ENCODE measurements around the gene PPP1CC. TPM values are rescaled to one million over a fixed set of nuclear protein-coding genes. Genes with fewer than 3 reads are reported as not detected.

PPP1CC gene
- total RNA-seq, 1 experiment from 2014 or later = 321 TPM

DNA sequence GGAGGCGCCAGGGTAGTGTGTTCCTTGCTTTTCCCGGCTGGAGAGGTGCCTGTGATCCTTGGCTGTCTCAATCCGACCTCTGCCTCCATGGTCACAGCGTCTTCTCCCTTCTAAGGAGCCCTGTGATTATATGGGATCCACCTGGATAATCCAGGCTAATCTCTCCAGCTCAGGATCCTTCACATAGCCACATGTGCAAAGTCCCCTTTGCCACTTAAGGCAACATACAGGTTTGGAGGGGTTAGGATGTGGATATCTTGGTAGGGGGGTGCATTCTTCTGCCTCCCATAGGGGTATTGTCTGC lies 52.6 kb downstream of the PPP1CC start:
- H3K36me3 Mint-ChIP-seq = 0 out of 2 replicates have a peak, but pooled peaks cover 6% of the 10 kb centered on the region
- ChIA-PET CTCF (no interaction called here), POLR2A (interaction anchor here (0.9 kb wide), 1 partner anchor 222 kb away, joined by 3 read pairs; the partner anchor contains the start of genes FAM216A and GPN3)
- peak overlapping the region; percentile 85 for H3K4me3 Mint-ChIP-seq
- H3K9me3 Mint-ChIP-seq = peaks cover 6% of the 10 kb centered on the region; the same call in 1 of the 2 replicates
- peaks cover 20% of the 10 kb centered on the region for H3K4me1 Mint-ChIP-seq
- H3K27me3 Mint-ChIP-seq (ENCODE audit: low read depth) = peaks cover 29% of the 10 kb centered on the region
- peak overlapping the region; percentile 96; the same call in 1 of the 2 replicates for H3K27ac Mint-ChIP-seq
- DNase-seq (ENCODE audit: low spot score) (no peak), ATAC-seq (no peak)
- TF ChIP-seq, protein P1, sequence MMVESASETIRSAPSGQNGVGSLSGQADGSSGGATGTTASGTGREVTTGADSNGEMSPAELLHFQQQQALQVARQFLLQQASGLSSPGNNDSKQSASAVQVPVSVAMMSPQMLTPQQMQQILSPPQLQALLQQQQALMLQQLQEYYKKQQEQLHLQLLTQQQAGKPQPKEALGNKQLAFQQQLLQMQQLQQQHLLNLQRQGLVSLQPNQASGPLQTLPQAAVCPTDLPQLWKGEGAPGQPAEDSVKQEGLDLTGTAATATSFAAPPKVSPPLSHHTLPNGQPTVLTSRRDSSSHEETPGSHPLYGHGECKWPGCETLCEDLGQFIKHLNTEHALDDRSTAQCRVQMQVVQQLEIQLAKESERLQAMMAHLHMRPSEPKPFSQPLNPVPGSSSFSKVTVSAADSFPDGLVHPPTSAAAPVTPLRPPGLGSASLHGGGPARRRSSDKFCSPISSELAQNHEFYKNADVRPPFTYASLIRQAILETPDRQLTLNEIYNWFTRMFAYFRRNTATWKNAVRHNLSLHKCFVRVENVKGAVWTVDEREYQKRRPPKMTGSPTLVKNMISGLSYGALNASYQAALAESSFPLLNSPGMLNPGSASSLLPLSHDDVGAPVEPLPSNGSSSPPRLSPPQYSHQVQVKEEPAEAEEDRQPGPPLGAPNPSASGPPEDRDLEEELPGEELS (CRISPR knock-in tag; IDR thresholded peaks at IDR 0.05) = no peak
- TF ChIP-seq NFATC4 (CRISPR knock-in tag; IDR thresholded peaks at IDR 0.05) = no peak
- TF ChIP-seq, protein P2, sequence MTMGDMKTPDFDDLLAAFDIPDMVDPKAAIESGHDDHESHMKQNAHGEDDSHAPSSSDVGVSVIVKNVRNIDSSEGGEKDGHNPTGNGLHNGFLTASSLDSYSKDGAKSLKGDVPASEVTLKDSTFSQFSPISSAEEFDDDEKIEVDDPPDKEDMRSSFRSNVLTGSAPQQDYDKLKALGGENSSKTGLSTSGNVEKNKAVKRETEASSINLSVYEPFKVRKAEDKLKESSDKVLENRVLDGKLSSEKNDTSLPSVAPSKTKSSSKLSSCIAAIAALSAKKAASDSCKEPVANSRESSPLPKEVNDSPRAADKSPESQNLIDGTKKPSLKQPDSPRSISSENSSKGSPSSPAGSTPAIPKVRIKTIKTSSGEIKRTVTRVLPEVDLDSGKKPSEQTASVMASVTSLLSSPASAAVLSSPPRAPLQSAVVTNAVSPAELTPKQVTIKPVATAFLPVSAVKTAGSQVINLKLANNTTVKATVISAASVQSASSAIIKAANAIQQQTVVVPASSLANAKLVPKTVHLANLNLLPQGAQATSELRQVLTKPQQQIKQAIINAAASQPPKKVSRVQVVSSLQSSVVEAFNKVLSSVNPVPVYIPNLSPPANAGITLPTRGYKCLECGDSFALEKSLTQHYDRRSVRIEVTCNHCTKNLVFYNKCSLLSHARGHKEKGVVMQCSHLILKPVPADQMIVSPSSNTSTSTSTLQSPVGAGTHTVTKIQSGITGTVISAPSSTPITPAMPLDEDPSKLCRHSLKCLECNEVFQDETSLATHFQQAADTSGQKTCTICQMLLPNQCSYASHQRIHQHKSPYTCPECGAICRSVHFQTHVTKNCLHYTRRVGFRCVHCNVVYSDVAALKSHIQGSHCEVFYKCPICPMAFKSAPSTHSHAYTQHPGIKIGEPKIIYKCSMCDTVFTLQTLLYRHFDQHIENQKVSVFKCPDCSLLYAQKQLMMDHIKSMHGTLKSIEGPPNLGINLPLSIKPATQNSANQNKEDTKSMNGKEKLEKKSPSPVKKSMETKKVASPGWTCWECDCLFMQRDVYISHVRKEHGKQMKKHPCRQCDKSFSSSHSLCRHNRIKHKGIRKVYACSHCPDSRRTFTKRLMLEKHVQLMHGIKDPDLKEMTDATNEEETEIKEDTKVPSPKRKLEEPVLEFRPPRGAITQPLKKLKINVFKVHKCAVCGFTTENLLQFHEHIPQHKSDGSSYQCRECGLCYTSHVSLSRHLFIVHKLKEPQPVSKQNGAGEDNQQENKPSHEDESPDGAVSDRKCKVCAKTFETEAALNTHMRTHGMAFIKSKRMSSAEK (CRISPR knock-in tag; IDR thresholded peaks at IDR 0.05; ENCODE audit: borderline replicate concordance) = no peak
- TF ChIP-seq, protein P3, sequence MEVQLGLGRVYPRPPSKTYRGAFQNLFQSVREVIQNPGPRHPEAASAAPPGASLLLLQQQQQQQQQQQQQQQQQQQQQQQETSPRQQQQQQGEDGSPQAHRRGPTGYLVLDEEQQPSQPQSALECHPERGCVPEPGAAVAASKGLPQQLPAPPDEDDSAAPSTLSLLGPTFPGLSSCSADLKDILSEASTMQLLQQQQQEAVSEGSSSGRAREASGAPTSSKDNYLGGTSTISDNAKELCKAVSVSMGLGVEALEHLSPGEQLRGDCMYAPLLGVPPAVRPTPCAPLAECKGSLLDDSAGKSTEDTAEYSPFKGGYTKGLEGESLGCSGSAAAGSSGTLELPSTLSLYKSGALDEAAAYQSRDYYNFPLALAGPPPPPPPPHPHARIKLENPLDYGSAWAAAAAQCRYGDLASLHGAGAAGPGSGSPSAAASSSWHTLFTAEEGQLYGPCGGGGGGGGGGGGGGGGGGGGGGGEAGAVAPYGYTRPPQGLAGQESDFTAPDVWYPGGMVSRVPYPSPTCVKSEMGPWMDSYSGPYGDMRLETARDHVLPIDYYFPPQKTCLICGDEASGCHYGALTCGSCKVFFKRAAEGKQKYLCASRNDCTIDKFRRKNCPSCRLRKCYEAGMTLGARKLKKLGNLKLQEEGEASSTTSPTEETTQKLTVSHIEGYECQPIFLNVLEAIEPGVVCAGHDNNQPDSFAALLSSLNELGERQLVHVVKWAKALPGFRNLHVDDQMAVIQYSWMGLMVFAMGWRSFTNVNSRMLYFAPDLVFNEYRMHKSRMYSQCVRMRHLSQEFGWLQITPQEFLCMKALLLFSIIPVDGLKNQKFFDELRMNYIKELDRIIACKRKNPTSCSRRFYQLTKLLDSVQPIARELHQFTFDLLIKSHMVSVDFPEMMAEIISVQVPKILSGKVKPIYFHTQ (CRISPR knock-in tag; IDR thresholded peaks at IDR 0.05) = no peak
- TF ChIP-seq, protein P4, sequence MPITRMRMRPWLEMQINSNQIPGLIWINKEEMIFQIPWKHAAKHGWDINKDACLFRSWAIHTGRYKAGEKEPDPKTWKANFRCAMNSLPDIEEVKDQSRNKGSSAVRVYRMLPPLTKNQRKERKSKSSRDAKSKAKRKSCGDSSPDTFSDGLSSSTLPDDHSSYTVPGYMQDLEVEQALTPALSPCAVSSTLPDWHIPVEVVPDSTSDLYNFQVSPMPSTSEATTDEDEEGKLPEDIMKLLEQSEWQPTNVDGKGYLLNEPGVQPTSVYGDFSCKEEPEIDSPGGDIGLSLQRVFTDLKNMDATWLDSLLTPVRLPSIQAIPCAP (CRISPR knock-in tag; IDR thresholded peaks at IDR 0.05) = no peak
- TF ChIP-seq, protein P5, sequence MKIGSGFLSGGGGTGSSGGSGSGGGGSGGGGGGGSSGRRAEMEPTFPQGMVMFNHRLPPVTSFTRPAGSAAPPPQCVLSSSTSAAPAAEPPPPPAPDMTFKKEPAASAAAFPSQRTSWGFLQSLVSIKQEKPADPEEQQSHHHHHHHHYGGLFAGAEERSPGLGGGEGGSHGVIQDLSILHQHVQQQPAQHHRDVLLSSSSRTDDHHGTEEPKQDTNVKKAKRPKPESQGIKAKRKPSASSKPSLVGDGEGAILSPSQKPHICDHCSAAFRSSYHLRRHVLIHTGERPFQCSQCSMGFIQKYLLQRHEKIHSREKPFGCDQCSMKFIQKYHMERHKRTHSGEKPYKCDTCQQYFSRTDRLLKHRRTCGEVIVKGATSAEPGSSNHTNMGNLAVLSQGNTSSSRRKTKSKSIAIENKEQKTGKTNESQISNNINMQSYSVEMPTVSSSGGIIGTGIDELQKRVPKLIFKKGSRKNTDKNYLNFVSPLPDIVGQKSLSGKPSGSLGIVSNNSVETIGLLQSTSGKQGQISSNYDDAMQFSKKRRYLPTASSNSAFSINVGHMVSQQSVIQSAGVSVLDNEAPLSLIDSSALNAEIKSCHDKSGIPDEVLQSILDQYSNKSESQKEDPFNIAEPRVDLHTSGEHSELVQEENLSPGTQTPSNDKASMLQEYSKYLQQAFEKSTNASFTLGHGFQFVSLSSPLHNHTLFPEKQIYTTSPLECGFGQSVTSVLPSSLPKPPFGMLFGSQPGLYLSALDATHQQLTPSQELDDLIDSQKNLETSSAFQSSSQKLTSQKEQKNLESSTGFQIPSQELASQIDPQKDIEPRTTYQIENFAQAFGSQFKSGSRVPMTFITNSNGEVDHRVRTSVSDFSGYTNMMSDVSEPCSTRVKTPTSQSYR (CRISPR knock-in tag; IDR thresholded peaks at IDR 0.05) = no peak
- no peak for TF ChIP-seq ZNF121 (CRISPR knock-in tag; IDR thresholded peaks at IDR 0.05)
- TF ChIP-seq MYBL2 (CRISPR knock-in tag; IDR thresholded peaks at IDR 0.05) = no peak
- no peak for TF ChIP-seq GTF2I (CRISPR knock-in tag; conservative IDR thresholded peaks at IDR 0.05)

DNA sequence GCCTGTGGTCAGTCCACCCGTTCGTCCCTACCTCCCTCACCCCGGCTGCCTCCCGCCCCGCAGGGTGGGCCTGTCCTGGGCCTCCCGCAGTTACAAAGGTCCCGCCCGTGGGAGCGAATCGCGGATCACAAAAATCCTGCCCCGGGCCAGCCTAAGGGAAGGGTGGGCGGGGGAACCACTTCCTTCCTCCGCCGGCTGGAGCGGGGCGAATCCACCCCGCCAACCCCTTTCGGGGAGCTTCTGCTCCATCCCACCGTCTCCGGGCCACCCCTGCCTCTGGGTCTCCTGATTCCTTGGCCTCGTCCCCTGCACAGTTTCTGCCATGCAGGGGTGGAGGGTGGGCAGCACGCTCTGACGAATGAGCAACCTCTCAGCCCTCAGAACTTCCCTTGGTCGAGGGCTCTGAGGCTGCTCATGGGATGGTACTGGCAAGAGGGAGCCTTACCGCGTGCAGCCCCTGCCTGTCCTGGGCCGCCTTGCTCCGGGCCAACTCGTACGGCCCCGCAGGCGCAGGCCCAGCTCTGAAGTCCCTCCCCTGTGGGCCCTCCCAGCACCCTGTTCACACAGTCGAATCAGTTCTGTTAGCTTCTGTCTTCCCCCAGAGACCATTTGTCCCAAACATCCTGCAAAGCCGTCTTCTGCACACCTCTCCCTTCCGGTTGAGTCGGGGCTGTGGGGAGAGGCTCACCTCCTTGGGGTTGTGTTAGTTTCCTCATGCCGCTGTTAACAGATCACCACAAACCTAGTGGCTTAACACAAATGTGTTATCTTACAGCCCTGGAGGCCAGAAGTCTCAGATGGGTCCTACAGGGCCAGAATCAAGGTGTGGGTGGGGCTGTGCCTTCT lies 53.2 kb downstream of the PPP1CC start:
- POLR2A ChIA-PET = interaction anchor here (0.9 kb wide), 1 partner anchor 221 kb away, joined by 3 read pairs; the partner anchor contains the start of genes FAM216A and GPN3
- CTCF ChIA-PET = interaction anchor here (0.9 kb wide), 1 partner anchor 10 kb away, joined by 3 read pairs; no protein-coding TSS in a partner anchor
- H3K4me1 Mint-ChIP-seq = peaks cover 20% of the 10 kb centered on the region
- peak overlapping the region; percentile 96 for H3K27ac Mint-ChIP-seq
- peaks cover 32% of the 10 kb centered on the region for H3K27me3 Mint-ChIP-seq (ENCODE audit: low read depth)
- H3K4me3 Mint-ChIP-seq = peak overlapping the region; percentile 85
- DNase-seq (ENCODE audit: low spot score) = peak; percentile 68
- H3K9me3 Mint-ChIP-seq = peaks cover 10% of the 10 kb centered on the region; the same call in 1 of the 2 replicates
- peak; percentile 78 for ATAC-seq
- peaks cover 8% of the 10 kb centered on the region; the same call in 1 of the 2 replicates for H3K36me3 Mint-ChIP-seq
- TF ChIP-seq NFATC4 (CRISPR knock-in tag; IDR thresholded peaks at IDR 0.05) (no peak), ETV6 (CRISPR knock-in tag; IDR thresholded peaks at IDR 0.05) (peak; percentile 54), CREB1 (CRISPR knock-in tag; IDR thresholded peaks at IDR 0.05) (no peak), TP53 (CRISPR knock-in tag; IDR thresholded peaks at IDR 0.05) (peak; percentile 65; the same call in 1 of the 2 replicates)
- TF ChIP-seq, protein P6, sequence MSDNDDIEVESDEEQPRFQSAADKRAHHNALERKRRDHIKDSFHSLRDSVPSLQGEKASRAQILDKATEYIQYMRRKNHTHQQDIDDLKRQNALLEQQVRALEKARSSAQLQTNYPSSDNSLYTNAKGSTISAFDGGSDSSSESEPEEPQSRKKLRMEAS (CRISPR knock-in tag; IDR thresholded peaks at IDR 0.05) = peak; percentile 91
- TF ChIP-seq, protein P5 (CRISPR knock-in tag; IDR thresholded peaks at IDR 0.05) = 0 out of 2 replicates have a peak, but pooled peaks have one; percentile 7
